GM12872 (cell line): ENCODE data around the gene GNAI2.

ENCODE experiments used
- CTCF ChIP-seq: IDR thresholded peaks from 3 replicates; pipeline ENCODE4 v1.5.1; 2011; ENCODE audit warnings: low read depth, mild to moderate bottlenecking, low read length, moderate library complexity; ENCODE audit not compliant: insufficient read depth

The GNAI2 gene

GRCh38 chr3:50254577-50255250, 18.7 kb downstream of the GNAI2 start:
- TF ChIP-seq CTCF: no peak

DNA sequence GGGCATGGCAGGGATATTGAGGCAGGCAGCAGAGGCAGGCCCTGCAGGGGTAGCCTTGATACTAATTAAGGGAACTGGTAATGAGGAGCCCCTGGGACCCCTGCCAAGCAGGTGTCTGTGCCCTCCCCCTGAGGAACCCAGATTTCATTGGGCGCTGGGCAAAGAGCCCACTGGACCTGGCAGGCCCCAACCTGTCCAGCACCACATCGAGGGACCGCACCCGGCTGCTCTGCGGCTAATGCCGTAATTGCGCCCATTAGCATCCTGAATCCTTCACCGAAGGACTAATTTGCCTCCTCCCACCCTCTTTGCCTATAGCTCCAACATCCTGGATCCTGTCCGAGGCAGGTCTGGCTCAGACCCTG, 19.2 kb downstream of the GNAI2 start:
- TF ChIP-seq CTCF: no peak

GRCh38 chr3:50256978-50257890, 21.2 kb downstream of the GNAI2 start:
- TF ChIP-seq CTCF: peak; percentile 38; the same call in 2 of the 3 replicates

GRCh38 chr3:50258029-50258680, 22.2 kb downstream of the GNAI2 start:
- no peak for TF ChIP-seq CTCF

- no peak for TF ChIP-seq CTCF
Measured at GRCh38 chr3:50258979-50259378, 23.0 kb downstream of the GNAI2 start.

GRCh38 chr3:50259432-50260026, 23.5 kb downstream of the GNAI2 start:
- TF ChIP-seq CTCF: no peak
